Transverse colon (tissue), 4 donors: ENCODE measurements around the gene RAB13. TPM values are rescaled to one million over a fixed set of nuclear protein-coding genes. Genes with fewer than 3 reads are reported as not detected.

Experiments used
- DNase-seq: peaks from one replicate; pipeline ENCODE4 v3.0.0-alpha.2; 2019
- H3K27ac ChIP-seq, 4 donors: fragments of 200-600 bp; sonication (generic); 2 replicates each; pipeline ENCODE4 v1.5.1; 2016 to 2018; ENCODE audit warnings: inconsistent platforms in 4 of 4
- H3K27me3 ChIP-seq: fragments of 200-600 bp; sonication (generic); 2 replicates; pipeline ENCODE4 v1.5.1; 2017; ENCODE audit warnings: inconsistent platforms
- H3K36me3 ChIP-seq, 4 donors: fragments of 200-600 bp; sonication (generic); 2 replicates each; pipeline ENCODE4 v1.5.1; 2017 to 2019; ENCODE audit warnings: inconsistent platforms in 4 of 4
- H3K4me1 ChIP-seq, 4 donors: fragments of 200-600 bp; sonication (generic); 2 replicates each; pipeline ENCODE4 v1.5.1; 2017 to 2020; ENCODE audit warnings: inconsistent platforms in 4 of 4
- H3K4me3 ChIP-seq, 4 donors: fragments of 200-600 bp; sonication (generic); 1 replicate in 1 of 4; 2 replicates in 3 of 4; pipeline versions ENCODE4 v1.5.1 to v1.6.1; 2017 to 2019; ENCODE audit warnings: inconsistent platforms in 4 of 4
- H3K9me3 ChIP-seq, 2 donors: fragments of 200-600 bp; sonication (generic); 2 replicates each; pipeline ENCODE4 v1.5.1; 2017 to 2019; ENCODE audit warnings: inconsistent platforms in 2 of 2
- EP300 ChIP-seq: sonication (generic); formaldehyde crosslinking; IDR thresholded peaks from one replicate; pipeline ENCODE4 v1.6.1; 2017; ENCODE audit warnings: antibody characterized with exemption, low read depth
- POLR2A ChIP-seq: fragments of 450-650 bp; IDR thresholded peaks from one replicate; pipeline ENCODE4 v1.6.1; 2016; ENCODE audit warnings: antibody characterized with exemption, mild to moderate bottlenecking, moderate library complexity
- POLR2AphosphoS5 ChIP-seq, 3 donors: sonication (generic); formaldehyde crosslinking; IDR thresholded peaks; one replicate each; pipeline ENCODE4 v1.6.1; 2016; ENCODE audit warnings: antibody characterized with exemption in 3 of 3
- WGBS, 2 donors: methylation state at CpG; one replicate each; pipeline ENCODE4 v1.1.5; 2018; ENCODE audit warnings: low coverage in 1 of 2; 5-methylcytosine and 5-hydroxymethylcytosine counted together
- in situ Hi-C, 4 donors: fragments of 200-750 bp; cut with MboI; loops; one replicate each; pipeline versions ENCODE4 v1.15.0 to v1.15.1; 2017; ENCODE audit warnings: low sequenced_read_pairs in 3 of 4, low pct_ligation_motif_present in 1 of 4, low pct_unique_long_range_greater_than_20kb in 1 of 4
- intact Hi-C: fragments of 100-400 bp; cut with DNase I; formaldehyde crosslinking; loops from one replicate; pipeline ENCODE4 v1.15.1; 2023; ENCODE audit warnings: low total_unique reads
- total RNA-seq, 4 donors: library from RNA; depleted of rRNA; stranded (reverse); fragments of >200 nt; gene quantifications; one replicate each; pipeline ENCODE4 v1.1.0, GENCODE V29; 2016
- TF ChIP-seq, protein P1 (sequence below), 5 experiments: fragments of 200-600 bp in 3 of 5; fragments of 450-650 bp in 2 of 5; sonication (generic) in 3 of 5; IDR thresholded peaks; 1 replicate in 2 of 5; 2 replicates in 3 of 5; pipeline ENCODE4 v1.5.1; 2016 to 2017; ENCODE audit warnings: antibody characterized with exemption in 5 of 5, inconsistent platforms in 3 of 5, mild to moderate bottlenecking in 2 of 5, moderate library complexity in 1 of 5

Gene RAB13
- total RNA-seq, 4 donors from 2014 or later: 4.0 to 27.9 (median 15.4) TPM

DNA sequence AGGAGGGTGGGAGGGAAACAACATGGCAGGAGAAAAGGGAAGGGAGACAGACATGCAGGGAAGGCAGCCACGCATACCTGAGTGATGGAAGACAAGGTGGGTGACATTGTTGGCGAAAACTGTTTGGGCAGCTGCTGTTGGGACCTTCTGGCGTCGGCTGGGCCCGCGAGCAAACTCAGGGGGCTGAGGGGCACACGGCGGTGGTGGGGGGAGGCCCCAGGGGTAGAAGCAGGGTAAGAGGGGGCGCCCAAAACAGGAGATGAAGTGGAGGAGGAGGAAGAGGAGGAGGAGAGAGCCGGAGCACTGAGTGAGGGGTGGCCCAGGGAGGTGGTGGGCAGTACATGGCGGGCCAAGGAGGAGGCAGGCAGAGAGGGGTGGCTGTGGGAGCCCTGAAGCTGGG, 35.0 kb downstream of the RAB13 start:
- 91 to 94% methylated on average over 10 to 11 of the region's 11 CpGs for WGBS, 2 donors
- H3K4me3 ChIP-seq: no peak overlapping the region
- intact Hi-C loops (no loop called here), in situ Hi-C loops (loop anchor here in 1 of 4 donors (25.0 kb wide), 1 partner anchor 289 kb away; the partner anchor contains the start of genes ILF2 and SNAPIN)
- no peak overlapping the region for H3K27ac ChIP-seq
- H3K27me3 ChIP-seq: no peaks in the 10 kb centered on the region
- no peak for DNase-seq
- no peaks in the 10 kb centered on the region for H3K9me3 ChIP-seq
- TF ChIP-seq EP300 (no peak), POLR2AphosphoS5 (IDR thresholded peaks at IDR 0.05) (no peak), POLR2A (no peak)
- TF ChIP-seq, protein P1, sequence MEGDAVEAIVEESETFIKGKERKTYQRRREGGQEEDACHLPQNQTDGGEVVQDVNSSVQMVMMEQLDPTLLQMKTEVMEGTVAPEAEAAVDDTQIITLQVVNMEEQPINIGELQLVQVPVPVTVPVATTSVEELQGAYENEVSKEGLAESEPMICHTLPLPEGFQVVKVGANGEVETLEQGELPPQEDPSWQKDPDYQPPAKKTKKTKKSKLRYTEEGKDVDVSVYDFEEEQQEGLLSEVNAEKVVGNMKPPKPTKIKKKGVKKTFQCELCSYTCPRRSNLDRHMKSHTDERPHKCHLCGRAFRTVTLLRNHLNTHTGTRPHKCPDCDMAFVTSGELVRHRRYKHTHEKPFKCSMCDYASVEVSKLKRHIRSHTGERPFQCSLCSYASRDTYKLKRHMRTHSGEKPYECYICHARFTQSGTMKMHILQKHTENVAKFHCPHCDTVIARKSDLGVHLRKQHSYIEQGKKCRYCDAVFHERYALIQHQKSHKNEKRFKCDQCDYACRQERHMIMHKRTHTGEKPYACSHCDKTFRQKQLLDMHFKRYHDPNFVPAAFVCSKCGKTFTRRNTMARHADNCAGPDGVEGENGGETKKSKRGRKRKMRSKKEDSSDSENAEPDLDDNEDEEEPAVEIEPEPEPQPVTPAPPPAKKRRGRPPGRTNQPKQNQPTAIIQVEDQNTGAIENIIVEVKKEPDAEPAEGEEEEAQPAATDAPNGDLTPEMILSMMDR (IDR thresholded peaks at IDR 0.05): no peak
- H3K36me3 ChIP-seq: peaks cover 0 to 49% (median 22%) of the 10 kb centered on the region in 4 donors
- peaks cover 0 to 12% (median 10%) of the 10 kb centered on the region in 4 donors for H3K4me1 ChIP-seq

DNA sequence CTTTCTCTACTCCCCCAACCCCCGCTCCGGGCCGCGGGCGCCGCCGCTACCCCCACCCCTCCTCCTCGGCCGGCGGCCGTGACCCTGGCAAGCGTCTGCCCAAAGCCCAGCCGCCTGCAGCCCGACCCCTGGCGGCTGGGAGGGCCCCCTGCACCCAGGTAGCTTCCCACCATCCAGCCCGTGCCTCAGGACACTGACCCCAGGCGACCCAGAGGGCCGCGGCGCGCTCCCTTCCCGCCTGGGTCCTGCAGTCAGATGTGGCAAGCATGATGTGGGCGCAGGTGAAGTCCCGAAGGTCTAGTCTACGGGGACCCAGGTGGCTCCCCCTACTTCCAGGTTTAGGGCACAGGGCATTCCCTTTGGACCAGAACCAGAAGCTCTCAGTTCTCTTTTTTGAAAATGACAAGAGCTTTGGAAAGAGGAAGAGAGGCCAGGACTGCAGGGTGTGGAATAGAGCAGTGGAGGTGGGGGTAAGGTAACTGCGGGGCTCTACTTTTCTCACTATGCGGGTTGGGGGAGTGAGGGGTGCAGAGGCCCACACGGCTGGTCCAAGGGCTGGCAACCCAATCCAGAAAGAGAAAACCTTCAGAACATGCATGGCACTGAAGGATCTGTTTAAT, 39.4 kb downstream of the RAB13 start, which contains the start of gene DENND4B:
DENND4B (minus strand) TSS at position 97 of the 620 bp plus-strand sequence. CDS start 2,344 bp downstream, outside the sequence.
- peaks cover 0 to 38% (median 17%) of the 10 kb centered on the region in 4 donors for H3K36me3 ChIP-seq
- DNase-seq: peak; percentile 86
- TF ChIP-seq, protein P1 (IDR thresholded peaks at IDR 0.05): peak; percentile 90 to 98 (median 95)
- TF ChIP-seq POLR2AphosphoS5 (IDR thresholded peaks at IDR 0.05) (peak; percentile 23 to 74 (median 51)), POLR2A (no peak), EP300 (no peak)
- peak within 1 kb of the TSS; percentile 79 to 97 (median 92) for H3K4me3 ChIP-seq
- H3K4me1 ChIP-seq: peaks cover 0 to 15% (median 11%) of the 10 kb centered on the region in 4 donors
- intact Hi-C loops: no loop called here
- no peaks in the 10 kb centered on the region for H3K9me3 ChIP-seq
- WGBS, 2 donors: 33 to 56% methylated on average over 3 to 4 of the region's 28 CpGs
- peak within 1 kb of the TSS; percentile 97 to 99 (median 99) for H3K27ac ChIP-seq
- H3K27me3 ChIP-seq: no peaks in the 10 kb centered on the region
- in situ Hi-C loops: loop anchor here in 2 of 4 donors (25.0 kb wide), 1 partner anchor 134 kb away; no protein-coding TSS in a partner anchor

DNA sequence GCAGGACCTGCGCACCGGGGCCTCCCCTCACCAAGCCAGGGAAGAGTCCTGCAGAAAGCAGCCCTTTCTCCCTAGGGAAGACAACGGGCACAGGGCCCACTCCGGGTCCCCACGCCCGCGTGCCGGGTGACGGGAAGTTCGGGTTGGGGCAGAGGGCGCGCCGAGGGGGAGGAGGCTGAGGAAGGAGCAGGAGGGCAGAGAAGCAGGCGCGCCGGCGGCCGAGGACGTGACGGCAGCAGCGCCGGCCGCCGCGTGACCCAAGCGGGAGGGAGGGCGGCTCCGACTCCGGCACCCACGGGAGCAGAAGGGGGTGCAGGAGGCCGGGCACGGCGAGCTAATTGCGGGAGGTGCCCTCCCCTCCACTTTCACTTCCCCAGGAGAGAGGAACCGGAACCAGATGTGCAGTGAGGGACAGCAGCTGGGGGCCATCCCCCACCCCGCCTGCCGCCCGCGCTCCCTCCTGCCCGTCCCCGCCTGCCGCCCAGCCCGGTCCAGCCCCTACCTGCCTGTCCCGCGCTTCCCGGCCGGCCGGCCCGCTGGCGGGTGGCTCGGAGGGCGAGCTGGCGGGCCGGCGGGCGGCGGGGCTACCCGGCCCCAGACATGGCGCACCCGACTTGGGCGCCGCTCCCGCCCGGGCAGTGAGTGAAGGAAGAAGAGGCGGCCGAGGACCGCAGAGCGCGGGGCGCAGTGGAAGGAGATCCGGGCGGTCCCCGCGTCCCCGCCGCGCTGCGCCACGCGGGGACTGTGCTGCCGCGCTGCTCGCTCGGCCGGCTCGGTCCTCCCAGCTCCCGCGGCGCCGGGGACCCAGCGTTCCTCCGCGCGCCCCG, 40.1 kb downstream of the RAB13 start:
- DNase-seq: peak; percentile 90
- intact Hi-C loops: no loop called here
- H3K9me3 ChIP-seq: no peaks in the 10 kb centered on the region
- peaks cover 0 to 15% (median 11%) of the 10 kb centered on the region in 4 donors for H3K4me1 ChIP-seq
- peak overlapping the region; percentile 97 to 99 (median 99) for H3K27ac ChIP-seq
- peaks cover 0 to 31% (median 14%) of the 10 kb centered on the region in 4 donors for H3K36me3 ChIP-seq
- H3K4me3 ChIP-seq: peak overlapping the region; percentile 79 to 97 (median 92)
- in situ Hi-C loops: loop anchor here in 2 of 4 donors (25.0 kb wide), 1 partner anchor 134 kb away; no protein-coding TSS in a partner anchor
- 1% methylated on average over 24 of the region's 95 CpGs; no CpG with 5 or more reads in 1 of the 2 donors for WGBS, 2 donors
- TF ChIP-seq, protein P1 (IDR thresholded peaks at IDR 0.05): no peak
- TF ChIP-seq POLR2AphosphoS5 (IDR thresholded peaks at IDR 0.05) (peak; percentile 80 to 87 (median 83)), EP300 (peak; percentile 55), POLR2A (peak; percentile 66)
- H3K27me3 ChIP-seq: no peaks in the 10 kb centered on the region
